Measurements from ENCODE around the gene UBE2S. TPM values are rescaled to one million over a fixed set of nuclear protein-coding genes. Genes with fewer than 3 reads are reported as not detected.

UBE2S gene
- total RNA-seq, 2 donors from 2014 or later = 6.5 to 7.9 TPM

DNA sequence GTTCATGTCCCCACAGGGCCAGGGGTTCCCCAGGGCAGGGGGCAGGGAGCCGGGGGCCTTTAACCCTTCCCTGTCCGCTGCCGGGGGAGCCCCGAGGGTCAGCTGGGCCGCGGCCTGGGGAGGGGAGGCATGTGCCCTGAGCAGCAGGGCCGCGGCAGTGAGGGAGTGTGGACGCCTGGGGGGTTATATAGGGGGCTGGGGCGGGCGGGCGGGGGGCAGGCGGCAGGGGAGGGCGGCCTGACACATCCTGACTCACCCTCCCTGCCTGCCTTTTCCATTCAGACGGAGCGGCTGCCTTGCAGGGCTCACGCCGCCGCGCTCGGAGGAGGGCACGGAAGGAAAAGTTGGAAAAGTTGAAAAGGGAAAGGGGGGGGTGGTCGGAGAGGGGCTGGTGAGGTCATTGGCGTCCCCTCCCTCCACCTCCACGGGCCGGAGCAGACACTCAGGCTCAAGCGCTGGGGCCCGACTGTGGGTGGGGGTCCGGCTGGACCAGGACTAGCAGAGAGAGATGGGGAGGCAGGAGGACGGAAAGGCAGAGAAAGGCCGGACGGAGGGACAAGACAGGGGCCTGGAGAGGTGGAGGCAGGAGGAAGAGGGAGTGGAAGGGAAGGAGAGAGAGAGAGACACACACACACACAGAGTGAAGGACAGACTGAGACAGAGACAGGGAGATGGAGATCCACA is 37.1 kb downstream of the UBE2S start, which contains the start of gene IL11:
Gene IL11 (minus strand): TSS at position 159 of the 684 bp plus-strand sequence. CDS start 153 bp downstream, at position 6.
- Histone ChIP-seq H3K4me3 (no peak within 1 kb of the TSS), H3K27ac (no peak within 1 kb of the TSS), H3K4me1 (peaks cover 30% of the 10 kb centered on the region), H3K27me3 (peaks cover 0 to 35% of the 10 kb centered on the region in 2 donors), H3K9me3 (no peaks in the 10 kb centered on the region), H3K36me3 (replicated peaks in 1 of 2; ENCODE audit: insufficient read depth in 1 of 2, low read depth in 2 of 2) (no peaks in the 10 kb centered on the region)
- ATAC-seq (no peak), DNase-seq (no peak)
- intact Hi-C loops (cut with DNase I) = no loop called here
- TF ChIP-seq, protein P1, sequence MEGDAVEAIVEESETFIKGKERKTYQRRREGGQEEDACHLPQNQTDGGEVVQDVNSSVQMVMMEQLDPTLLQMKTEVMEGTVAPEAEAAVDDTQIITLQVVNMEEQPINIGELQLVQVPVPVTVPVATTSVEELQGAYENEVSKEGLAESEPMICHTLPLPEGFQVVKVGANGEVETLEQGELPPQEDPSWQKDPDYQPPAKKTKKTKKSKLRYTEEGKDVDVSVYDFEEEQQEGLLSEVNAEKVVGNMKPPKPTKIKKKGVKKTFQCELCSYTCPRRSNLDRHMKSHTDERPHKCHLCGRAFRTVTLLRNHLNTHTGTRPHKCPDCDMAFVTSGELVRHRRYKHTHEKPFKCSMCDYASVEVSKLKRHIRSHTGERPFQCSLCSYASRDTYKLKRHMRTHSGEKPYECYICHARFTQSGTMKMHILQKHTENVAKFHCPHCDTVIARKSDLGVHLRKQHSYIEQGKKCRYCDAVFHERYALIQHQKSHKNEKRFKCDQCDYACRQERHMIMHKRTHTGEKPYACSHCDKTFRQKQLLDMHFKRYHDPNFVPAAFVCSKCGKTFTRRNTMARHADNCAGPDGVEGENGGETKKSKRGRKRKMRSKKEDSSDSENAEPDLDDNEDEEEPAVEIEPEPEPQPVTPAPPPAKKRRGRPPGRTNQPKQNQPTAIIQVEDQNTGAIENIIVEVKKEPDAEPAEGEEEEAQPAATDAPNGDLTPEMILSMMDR (IDR thresholded peaks at IDR 0.05) = no peak
- WGBS, 2 donors = 5 to 10% methylated on average over 22 to 28 of the region's 32 CpGs

DNA sequence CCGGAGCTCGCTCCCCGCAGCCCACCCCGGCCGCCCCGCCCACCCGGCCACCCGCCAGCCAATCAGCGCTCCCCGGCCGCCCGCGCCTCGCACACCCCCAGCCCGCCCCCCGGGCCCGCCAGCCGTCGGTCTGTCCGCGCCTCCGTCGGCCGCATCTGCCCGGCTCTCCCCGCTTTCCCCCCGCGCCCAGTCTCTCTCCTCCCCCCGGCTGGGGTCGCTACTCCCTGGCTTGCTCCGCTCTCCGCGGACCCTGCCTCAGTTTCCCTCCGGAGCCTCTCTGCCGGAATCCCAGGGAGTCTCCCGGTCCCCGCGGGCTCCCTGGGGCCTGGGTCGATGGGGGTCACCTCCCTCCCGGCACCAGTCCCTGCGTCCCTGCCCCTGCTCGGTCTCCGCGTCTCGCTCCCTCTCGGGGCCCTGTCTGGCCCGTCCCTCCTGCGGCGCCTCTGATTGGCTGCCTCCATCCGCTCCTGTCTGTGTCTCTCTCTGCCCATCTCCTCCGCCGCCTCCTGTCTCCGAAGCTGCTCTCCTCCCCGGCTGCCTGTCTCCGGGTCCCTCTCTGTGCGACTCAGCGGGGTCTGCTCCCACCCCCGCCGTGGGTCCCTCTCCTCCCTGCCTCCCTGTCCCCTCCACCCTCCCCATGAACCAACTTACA is 37.8 kb downstream of the UBE2S start:
- DNase-seq (no peak), ATAC-seq (no peak)
- Histone ChIP-seq H3K36me3 (replicated peaks in 1 of 2; ENCODE audit: insufficient read depth in 1 of 2, low read depth in 2 of 2) (no peaks in the 10 kb centered on the region), H3K27me3 (peaks cover 0 to 35% of the 10 kb centered on the region in 2 donors), H3K9me3 (no peaks in the 10 kb centered on the region), H3K4me1 (peaks cover 30% of the 10 kb centered on the region), H3K4me3 (no peak overlapping the region), H3K27ac (no peak overlapping the region)
- intact Hi-C loops (cut with DNase I) = no loop called here
- WGBS, 2 donors = 3 to 4% methylated on average over 12 to 42 of the region's 59 CpGs
- TF ChIP-seq POLR2A (IDR thresholded peaks at IDR 0.05) = no peak
- TF ChIP-seq, protein P1 (IDR thresholded peaks at IDR 0.05) = no peak

DNA sequence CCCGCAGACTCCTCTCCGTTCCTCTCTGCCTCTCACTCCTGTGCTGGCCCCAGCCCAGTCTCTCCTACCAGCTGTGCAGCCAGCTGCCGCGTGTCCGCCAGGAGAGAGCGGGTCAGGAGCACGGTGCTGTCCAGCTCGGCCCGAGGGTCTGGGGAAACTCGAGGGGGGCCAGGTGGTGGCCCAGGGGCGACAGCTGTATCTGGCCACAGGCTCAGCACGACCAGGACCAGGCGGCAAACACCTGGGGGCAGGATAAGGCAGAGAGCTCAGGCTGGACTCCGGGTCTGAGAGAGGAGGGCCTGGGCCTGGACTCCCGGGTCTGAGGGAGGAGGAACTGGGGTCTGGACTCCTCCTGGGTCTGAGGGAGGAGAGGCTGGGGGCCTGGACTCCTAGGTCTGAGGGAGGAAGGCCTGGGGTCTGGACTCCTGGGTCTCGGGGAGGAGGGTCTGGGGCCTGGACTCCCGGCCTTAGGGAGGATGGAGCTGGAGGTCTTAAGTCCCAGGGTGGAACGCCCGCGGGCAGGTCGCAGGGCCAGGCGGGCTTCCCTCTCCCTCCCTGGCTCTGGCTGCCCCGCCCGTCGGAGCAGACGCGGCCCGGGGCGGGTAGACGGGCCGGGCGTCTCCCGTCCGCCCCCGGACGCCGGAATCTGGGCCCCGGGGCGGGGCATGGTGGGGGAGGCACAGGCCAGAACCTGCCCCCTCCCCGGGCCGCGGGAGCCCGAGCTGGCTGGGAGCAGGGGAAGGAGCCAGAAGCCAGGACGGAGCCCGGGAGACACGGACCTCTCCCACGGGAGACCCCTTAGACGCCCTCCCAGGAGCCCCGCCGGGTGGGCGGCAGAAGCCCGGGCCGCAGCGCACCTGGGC is 38.7 kb downstream of the UBE2S start:
- WGBS, 2 donors = 8 to 25% methylated on average over 8 to 53 of the region's 54 CpGs
- no peak for ATAC-seq
- Histone ChIP-seq H3K36me3 (replicated peaks in 1 of 2; ENCODE audit: insufficient read depth in 1 of 2, low read depth in 2 of 2) (no peaks in the 10 kb centered on the region), H3K4me1 (peaks cover 21% of the 10 kb centered on the region), H3K27ac (no peak overlapping the region), H3K4me3 (no peak overlapping the region), H3K27me3 (peaks cover 0 to 32% of the 10 kb centered on the region in 2 donors), H3K9me3 (no peaks in the 10 kb centered on the region)
- DNase-seq = no peak
- intact Hi-C loops (cut with DNase I) = no loop called here
- TF ChIP-seq, protein P1 (IDR thresholded peaks at IDR 0.05) = no peak
- no peak for TF ChIP-seq POLR2A (IDR thresholded peaks at IDR 0.05)

DNA sequence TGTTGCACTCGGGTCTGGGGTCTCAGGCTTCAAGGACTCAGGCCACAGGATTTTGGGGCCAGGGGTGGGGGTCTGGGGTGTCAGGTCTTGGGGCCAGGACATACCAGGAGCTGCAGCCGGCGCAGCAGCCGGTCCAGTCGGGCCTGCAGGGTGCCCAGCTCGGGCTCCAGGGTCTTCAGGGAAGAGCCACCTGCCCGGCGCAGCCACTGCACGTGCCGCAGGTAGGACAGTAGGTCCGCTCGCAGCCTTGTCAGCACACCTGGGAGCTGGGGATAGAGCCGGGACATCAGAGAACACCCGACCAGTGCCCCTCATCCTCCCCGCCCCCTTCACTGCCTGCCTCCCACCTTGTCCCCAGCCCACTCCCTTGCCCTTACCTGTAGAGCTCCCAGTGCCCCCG is 39.5 kb downstream of the UBE2S start:
- H3K27me3 ChIP-seq = peaks cover 0 to 26% of the 10 kb centered on the region in 2 donors
- DNase-seq = no peak
- TF ChIP-seq POLR2A (IDR thresholded peaks at IDR 0.05) = no peak
- TF ChIP-seq, protein P1 (IDR thresholded peaks at IDR 0.05) = no peak
- no peaks in the 10 kb centered on the region for H3K9me3 ChIP-seq
- intact Hi-C loops (cut with DNase I) = no loop called here
- no peaks in the 10 kb centered on the region for H3K36me3 ChIP-seq (replicated peaks in 1 of 2; ENCODE audit: insufficient read depth in 1 of 2, low read depth in 2 of 2)
- 65 to 69% methylated on average over 6 to 14 of the region's 16 CpGs for WGBS, 2 donors
- no peak overlapping the region for H3K4me3 ChIP-seq
- H3K27ac ChIP-seq = no peak overlapping the region
- H3K4me1 ChIP-seq = peaks cover 15% of the 10 kb centered on the region
- ATAC-seq = no peak

Measured in body of pancreas (tissue), 4 donors.